Measurements from ENCODE around the gene UBE2E2. TPM values are rescaled to one million over a fixed set of nuclear protein-coding genes. Genes with fewer than 3 reads are reported as not detected.

UBE2E2 gene
- total RNA-seq, 1 donor from 2014 or later = 115 TPM

GRCh38 chr3:23518441-23518840, 315.3 kb downstream of the UBE2E2 start:
- Histone ChIP-seq H3K9ac (ENCODE audit: low read depth in 1 of 3, low read length in 3 of 3) (no peak overlapping the region), H3K36me3 (ENCODE audit: control insufficient read depth in 3 of 3, insufficient read depth in 3 of 3, low read length in 3 of 3) (no peaks in the 10 kb centered on the region), H3K27ac (ENCODE audit: low read depth, low read length) (no peak overlapping the region), H3K9me3 (ENCODE audit: control insufficient read depth in 3 of 3, low read length in 3 of 3) (no peaks in the 10 kb centered on the region), H3K27me3 (ENCODE audit: control insufficient read depth in 3 of 3, insufficient read depth in 3 of 3, low read length in 3 of 3) (no peaks in the 10 kb centered on the region), H3K4me1 (ENCODE audit: control insufficient read depth in 3 of 3, insufficient read depth in 3 of 3, low read length in 3 of 3) (no peaks in the 10 kb centered on the region), H3K4me3 (ENCODE audit: low read length in 3 of 3) (no peak overlapping the region)

- Histone ChIP-seq H3K4me1 (ENCODE audit: control insufficient read depth in 3 of 3, insufficient read depth in 3 of 3, low read length in 3 of 3) (no peaks in the 10 kb centered on the region), H3K36me3 (ENCODE audit: control insufficient read depth in 3 of 3, insufficient read depth in 3 of 3, low read length in 3 of 3) (no peaks in the 10 kb centered on the region), H3K4me3 (ENCODE audit: low read length in 3 of 3) (no peak overlapping the region), H3K9ac (ENCODE audit: low read depth in 1 of 3, low read length in 3 of 3) (no peak overlapping the region), H3K27ac (ENCODE audit: low read depth, low read length) (no peak overlapping the region), H3K27me3 (ENCODE audit: control insufficient read depth in 3 of 3, insufficient read depth in 3 of 3, low read length in 3 of 3) (no peaks in the 10 kb centered on the region), H3K9me3 (ENCODE audit: control insufficient read depth in 3 of 3, low read length in 3 of 3) (no peaks in the 10 kb centered on the region)
Measured at GRCh38 chr3:23519314-23520208, 316.4 kb downstream of the UBE2E2 start.

- H3K4me3 ChIP-seq (ENCODE audit: low read length in 3 of 3) = no peak overlapping the region
- no peaks in the 10 kb centered on the region for H3K36me3 ChIP-seq (ENCODE audit: control insufficient read depth in 3 of 3, insufficient read depth in 3 of 3, low read length in 3 of 3)
- H3K27ac ChIP-seq (ENCODE audit: low read depth, low read length) = no peak overlapping the region
- H3K9ac ChIP-seq (ENCODE audit: low read depth in 1 of 3, low read length in 3 of 3) = no peak overlapping the region
- H3K9me3 ChIP-seq (ENCODE audit: control insufficient read depth in 3 of 3, low read length in 3 of 3) = no peaks in the 10 kb centered on the region
- no peaks in the 10 kb centered on the region for H3K4me1 ChIP-seq (ENCODE audit: control insufficient read depth in 3 of 3, insufficient read depth in 3 of 3, low read length in 3 of 3)
- H3K27me3 ChIP-seq (ENCODE audit: control insufficient read depth in 3 of 3, insufficient read depth in 3 of 3, low read length in 3 of 3) = no peaks in the 10 kb centered on the region
Measured at GRCh38 chr3:23527326-23527725, 324.2 kb downstream of the UBE2E2 start.

GRCh38 chr3:23533596-23533995, 330.5 kb downstream of the UBE2E2 start:
- Histone ChIP-seq H3K9ac (ENCODE audit: low read depth in 1 of 3, low read length in 3 of 3) (no peak overlapping the region), H3K27ac (ENCODE audit: low read depth, low read length) (no peak overlapping the region), H3K27me3 (ENCODE audit: control insufficient read depth in 3 of 3, insufficient read depth in 3 of 3, low read length in 3 of 3) (no peaks in the 10 kb centered on the region), H3K9me3 (ENCODE audit: control insufficient read depth in 3 of 3, low read length in 3 of 3) (no peaks in the 10 kb centered on the region), H3K36me3 (ENCODE audit: control insufficient read depth in 3 of 3, insufficient read depth in 3 of 3, low read length in 3 of 3) (no peaks in the 10 kb centered on the region), H3K4me1 (ENCODE audit: control insufficient read depth in 3 of 3, insufficient read depth in 3 of 3, low read length in 3 of 3) (peaks cover 0 to 7% (median 0%) of the 10 kb centered on the region in 3 donors), H3K4me3 (ENCODE audit: low read length in 3 of 3) (no peak overlapping the region)

GRCh38 chr3:23533996-23534395, 330.9 kb downstream of the UBE2E2 start:
- H3K27me3 ChIP-seq (ENCODE audit: control insufficient read depth in 3 of 3, insufficient read depth in 3 of 3, low read length in 3 of 3) = no peaks in the 10 kb centered on the region
- H3K9me3 ChIP-seq (ENCODE audit: control insufficient read depth in 3 of 3, low read length in 3 of 3) = no peaks in the 10 kb centered on the region

GRCh38 chr3:23537101-23537551, 334.0 kb downstream of the UBE2E2 start:
- no peaks in the 10 kb centered on the region for H3K27me3 ChIP-seq (ENCODE audit: control insufficient read depth in 3 of 3, insufficient read depth in 3 of 3, low read length in 3 of 3)

More at GRCh38 chr3:23533996-23534395, 330.9 kb downstream of the UBE2E2 start:
- Histone ChIP-seq H3K27ac (ENCODE audit: low read depth, low read length) (no peak overlapping the region), H3K4me3 (ENCODE audit: low read length in 3 of 3) (no peak overlapping the region), H3K36me3 (ENCODE audit: control insufficient read depth in 3 of 3, insufficient read depth in 3 of 3, low read length in 3 of 3) (no peaks in the 10 kb centered on the region), H3K9ac (ENCODE audit: low read depth in 1 of 3, low read length in 3 of 3) (no peak overlapping the region), H3K4me1 (ENCODE audit: control insufficient read depth in 3 of 3, insufficient read depth in 3 of 3, low read length in 3 of 3) (peaks cover 0 to 7% (median 0%) of the 10 kb centered on the region in 3 donors)

GRCh38 chr3:23539185-23539584, 336.1 kb downstream of the UBE2E2 start:
- H3K27ac ChIP-seq (ENCODE audit: low read depth, low read length) = no peak overlapping the region
- peaks cover 0 to 7% (median 0%) of the 10 kb centered on the region in 3 donors for H3K4me1 ChIP-seq (ENCODE audit: control insufficient read depth in 3 of 3, insufficient read depth in 3 of 3, low read length in 3 of 3)
- H3K9me3 ChIP-seq (ENCODE audit: control insufficient read depth in 3 of 3, low read length in 3 of 3) = no peaks in the 10 kb centered on the region
- no peaks in the 10 kb centered on the region for H3K36me3 ChIP-seq (ENCODE audit: control insufficient read depth in 3 of 3, insufficient read depth in 3 of 3, low read length in 3 of 3)
- H3K9ac ChIP-seq (ENCODE audit: low read depth in 1 of 3, low read length in 3 of 3) = no peak overlapping the region
- no peak overlapping the region for H3K4me3 ChIP-seq (ENCODE audit: low read length in 3 of 3)
- no peaks in the 10 kb centered on the region for H3K27me3 ChIP-seq (ENCODE audit: control insufficient read depth in 3 of 3, insufficient read depth in 3 of 3, low read length in 3 of 3)

More at GRCh38 chr3:23537101-23537551, 334.0 kb downstream of the UBE2E2 start:
- Histone ChIP-seq H3K9me3 (ENCODE audit: control insufficient read depth in 3 of 3, low read length in 3 of 3) (no peaks in the 10 kb centered on the region), H3K36me3 (ENCODE audit: control insufficient read depth in 3 of 3, insufficient read depth in 3 of 3, low read length in 3 of 3) (no peaks in the 10 kb centered on the region), H3K4me3 (ENCODE audit: low read length in 3 of 3) (no peak overlapping the region), H3K27ac (ENCODE audit: low read depth, low read length) (no peak overlapping the region), H3K4me1 (ENCODE audit: control insufficient read depth in 3 of 3, insufficient read depth in 3 of 3, low read length in 3 of 3) (peaks cover 0 to 7% (median 0%) of the 10 kb centered on the region in 3 donors), H3K9ac (ENCODE audit: low read depth in 1 of 3, low read length in 3 of 3) (no peak overlapping the region)

- Histone ChIP-seq H3K4me1 (ENCODE audit: control insufficient read depth in 3 of 3, insufficient read depth in 3 of 3, low read length in 3 of 3) (peaks cover 0 to 7% (median 0%) of the 10 kb centered on the region in 3 donors), H3K9me3 (ENCODE audit: control insufficient read depth in 3 of 3, low read length in 3 of 3) (no peaks in the 10 kb centered on the region), H3K36me3 (ENCODE audit: control insufficient read depth in 3 of 3, insufficient read depth in 3 of 3, low read length in 3 of 3) (no peaks in the 10 kb centered on the region), H3K9ac (ENCODE audit: low read depth in 1 of 3, low read length in 3 of 3) (no peak overlapping the region), H3K27me3 (ENCODE audit: control insufficient read depth in 3 of 3, insufficient read depth in 3 of 3, low read length in 3 of 3) (no peaks in the 10 kb centered on the region), H3K4me3 (ENCODE audit: low read length in 3 of 3) (no peak overlapping the region), H3K27ac (ENCODE audit: low read depth, low read length) (no peak overlapping the region)
Measured at GRCh38 chr3:23540600-23540999, 337.5 kb downstream of the UBE2E2 start.

GRCh38 chr3:23542079-23542478, 339.0 kb downstream of the UBE2E2 start:
- Histone ChIP-seq H3K27ac (ENCODE audit: low read depth, low read length) (no peak overlapping the region), H3K4me3 (ENCODE audit: low read length in 3 of 3) (no peak overlapping the region), H3K9me3 (ENCODE audit: control insufficient read depth in 3 of 3, low read length in 3 of 3) (no peaks in the 10 kb centered on the region), H3K4me1 (ENCODE audit: control insufficient read depth in 3 of 3, insufficient read depth in 3 of 3, low read length in 3 of 3) (peaks cover 0 to 3% (median 0%) of the 10 kb centered on the region in 3 donors), H3K9ac (ENCODE audit: low read depth in 1 of 3, low read length in 3 of 3) (no peak overlapping the region), H3K27me3 (ENCODE audit: control insufficient read depth in 3 of 3, insufficient read depth in 3 of 3, low read length in 3 of 3) (no peaks in the 10 kb centered on the region), H3K36me3 (ENCODE audit: control insufficient read depth in 3 of 3, insufficient read depth in 3 of 3, low read length in 3 of 3) (no peaks in the 10 kb centered on the region)

GRCh38 chr3:23546181-23546580, 343.1 kb downstream of the UBE2E2 start:
- Histone ChIP-seq H3K9ac (ENCODE audit: low read depth in 1 of 3, low read length in 3 of 3) (no peak overlapping the region), H3K9me3 (ENCODE audit: control insufficient read depth in 3 of 3, low read length in 3 of 3) (no peaks in the 10 kb centered on the region), H3K4me3 (ENCODE audit: low read length in 3 of 3) (no peak overlapping the region), H3K27ac (ENCODE audit: low read depth, low read length) (no peak overlapping the region), H3K4me1 (ENCODE audit: control insufficient read depth in 3 of 3, insufficient read depth in 3 of 3, low read length in 3 of 3) (no peaks in the 10 kb centered on the region), H3K27me3 (ENCODE audit: control insufficient read depth in 3 of 3, insufficient read depth in 3 of 3, low read length in 3 of 3) (no peaks in the 10 kb centered on the region), H3K36me3 (ENCODE audit: control insufficient read depth in 3 of 3, insufficient read depth in 3 of 3, low read length in 3 of 3) (no peaks in the 10 kb centered on the region)
